GM18498 (cell line): ENCODE results near the gene WDR43.
A peak's percentile ranks its signal among the peaks of the same experiment; 100 is the strongest.

ENCODE experiments used
- ATAC-seq: cut with Tn5 transposase; IDR thresholded peaks from one replicate; pipeline ENCODE4 v1.9.1; 2021; ENCODE audit warnings: mild to moderate bottlenecking, moderate library complexity; ENCODE audit not compliant: unreplicated experiment

Gene WDR43

DNA sequence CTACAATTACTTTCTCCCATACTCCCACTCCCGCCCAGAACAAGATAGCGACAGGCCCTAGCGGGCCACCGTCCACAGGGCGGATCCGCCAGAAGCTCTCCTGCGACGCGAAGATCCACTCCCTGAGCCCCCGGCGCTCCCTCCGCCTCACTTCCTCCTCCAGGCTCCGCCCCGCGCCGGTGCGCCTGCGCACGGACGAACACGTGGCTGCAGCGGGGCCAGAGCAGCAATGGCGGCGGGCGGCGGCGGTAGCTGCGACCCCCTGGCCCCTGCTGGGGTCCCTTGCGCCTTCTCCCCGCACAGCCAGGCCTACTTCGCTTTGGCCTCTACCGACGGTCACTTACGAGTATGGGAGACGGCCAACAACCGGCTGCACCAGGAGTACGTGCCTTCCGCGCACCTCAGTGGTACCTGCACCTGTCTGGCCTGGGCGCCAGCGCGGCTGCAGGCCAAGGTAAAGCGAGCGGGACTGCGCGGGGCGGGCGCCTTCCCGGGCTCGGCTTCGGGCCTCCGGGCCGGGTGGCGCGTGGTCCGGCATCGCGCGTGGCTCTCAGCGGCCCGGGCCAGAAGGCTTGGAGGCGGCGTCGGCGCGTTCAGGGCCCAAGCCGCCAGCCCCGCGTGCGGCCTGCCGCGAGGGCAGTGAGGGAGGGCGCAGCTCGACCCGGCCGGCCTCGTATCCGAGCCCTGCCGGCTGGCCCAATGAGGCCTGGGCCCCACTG is at the start of gene WDR43:
WDR43 (plus strand) TSS at position 198 of the 719 bp plus-strand sequence; CDS start at position 230, 32 bp downstream.
- peak; percentile 89 for ATAC-seq

DNA sequence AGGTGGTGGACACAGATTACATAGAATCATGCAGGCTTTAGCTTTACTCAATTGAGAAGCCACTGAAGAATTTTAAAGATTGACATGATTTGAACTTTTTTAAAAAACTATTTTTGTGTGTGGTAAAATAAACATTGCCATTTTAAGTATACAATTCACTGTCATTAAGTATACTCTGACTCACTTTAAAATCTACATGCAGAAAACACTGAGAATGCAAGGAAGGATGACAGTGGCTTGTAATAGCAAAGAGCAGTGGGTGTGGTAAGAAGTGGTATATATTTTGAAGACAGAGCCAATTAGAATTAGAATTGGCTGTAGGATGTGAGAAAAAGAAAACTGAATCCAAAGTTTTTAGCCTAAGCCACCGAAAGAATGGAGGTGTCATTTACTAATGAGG is 39.3 kb upstream of the WDR43 start:
- ATAC-seq = no peak

DNA sequence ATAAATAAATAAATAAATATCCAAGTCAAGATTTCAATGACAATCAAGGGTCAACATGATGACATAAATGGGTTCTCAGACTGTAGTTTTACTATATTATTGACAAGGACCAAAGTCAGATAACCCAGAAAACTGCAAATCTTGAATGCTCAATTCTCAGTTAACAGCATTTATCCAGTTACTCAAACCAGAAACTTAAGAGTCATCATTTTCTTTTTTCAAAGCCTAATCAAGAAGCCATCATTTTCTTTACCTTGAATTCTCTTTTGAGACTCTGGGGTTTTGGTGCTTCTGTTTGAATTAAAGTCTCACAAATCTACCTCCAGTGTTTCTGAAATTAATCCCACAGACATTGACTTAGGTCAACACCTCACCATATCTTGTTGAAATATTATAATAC is 38.5 kb upstream of the WDR43 start:
- no peak for ATAC-seq

GRCh38 chr2:28868611-28869010 is 25.9 kb upstream of the WDR43 start:
- no peak for ATAC-seq

- peak; percentile 31 for ATAC-seq
These were observed 24.8 kb upstream of the WDR43 start for GRCh38 chr2:28869494-28870145.

- ATAC-seq = peak; percentile 96
These were observed 24.1 kb upstream of the WDR43 start, which contains the start of gene TRMT61B for GRCh38 chr2:28870146-28870891. Gene TRMT61B (minus strand): TSS chr2:28870309. CDS start chr2:28870277, 32 bp downstream.

- ATAC-seq = no peak
These were observed 22.8 kb upstream of the WDR43 start for GRCh38 chr2:28871620-28872019.

DNA sequence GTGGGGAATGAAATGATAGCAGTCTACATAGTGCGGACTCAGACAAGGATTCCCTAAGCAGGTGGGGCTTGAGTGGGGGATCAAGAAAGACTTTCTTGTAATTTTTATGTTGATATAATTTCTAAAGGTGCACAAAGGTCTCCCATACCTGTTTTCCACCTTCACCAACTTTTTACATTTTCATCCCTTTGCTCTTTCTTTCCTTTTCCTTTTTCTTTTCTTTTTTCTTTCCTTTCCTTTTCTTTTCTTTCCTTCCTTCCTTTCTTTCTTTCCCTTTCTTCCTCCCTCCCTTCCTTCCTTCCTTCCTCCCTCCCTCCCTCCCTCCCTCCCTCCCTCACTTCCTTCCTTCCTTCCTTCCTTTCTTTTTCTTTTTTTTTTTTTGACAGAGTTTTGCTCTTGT is 14.3 kb upstream of the WDR43 start:
- no peak for ATAC-seq

- no peak for ATAC-seq
These were observed 979 bp upstream of the WDR43 start for GRCh38 chr2:28893488-28893887.

DNA sequence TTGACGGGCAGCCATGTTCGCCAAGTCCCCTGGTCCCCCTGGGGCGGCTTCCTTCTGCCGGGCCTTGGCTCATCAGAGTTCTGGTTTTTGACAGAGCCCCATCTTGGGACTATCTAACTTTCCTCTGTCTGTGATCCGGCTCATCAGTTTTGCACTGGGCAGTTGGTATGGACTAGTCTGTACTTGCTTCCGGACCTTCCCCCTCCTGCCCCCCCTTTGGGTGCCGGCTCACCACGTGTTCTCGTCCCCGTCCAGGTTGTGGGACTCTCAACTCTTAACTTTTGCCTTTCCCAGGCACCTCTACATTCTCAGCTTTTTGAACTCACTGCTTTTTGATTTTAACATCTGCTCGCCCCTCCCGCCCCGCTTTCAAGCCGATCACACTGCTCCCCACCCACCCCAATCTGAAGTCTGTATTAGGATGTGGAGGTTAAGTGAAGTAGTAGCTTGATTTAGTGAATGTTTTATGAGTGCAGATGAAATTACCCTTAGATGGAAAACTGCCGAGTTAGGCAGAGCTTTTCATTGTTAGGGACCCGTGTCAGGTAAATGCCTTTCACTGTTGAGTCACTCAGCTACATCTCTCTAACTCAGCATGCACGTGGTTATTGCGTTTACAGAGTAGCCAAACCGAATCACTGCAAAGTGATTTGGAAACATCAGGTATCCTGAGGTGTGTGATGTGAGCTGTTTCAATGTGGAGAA is 874 bp downstream of the WDR43 start:
- ATAC-seq = peak; percentile 27

DNA sequence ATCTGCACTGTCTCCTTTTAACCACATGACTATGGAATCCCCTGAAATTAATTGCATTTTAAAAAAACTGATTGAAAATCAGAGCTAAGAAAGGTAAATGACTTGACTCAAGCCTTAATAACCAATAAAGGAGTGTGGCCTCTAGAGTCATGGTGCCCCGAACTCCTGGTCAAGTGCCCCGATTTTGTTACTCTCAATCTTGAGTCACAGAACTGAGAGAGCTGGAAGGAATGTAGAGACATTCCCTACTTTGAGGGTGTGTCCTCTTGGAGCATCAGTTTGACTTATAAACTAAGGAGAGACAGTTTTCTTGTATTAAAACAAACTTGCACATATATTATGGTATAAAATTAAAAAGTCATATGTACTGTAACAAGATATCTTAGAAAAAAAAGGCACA is 2.4 kb downstream of the WDR43 start:
- no peak for ATAC-seq

DNA sequence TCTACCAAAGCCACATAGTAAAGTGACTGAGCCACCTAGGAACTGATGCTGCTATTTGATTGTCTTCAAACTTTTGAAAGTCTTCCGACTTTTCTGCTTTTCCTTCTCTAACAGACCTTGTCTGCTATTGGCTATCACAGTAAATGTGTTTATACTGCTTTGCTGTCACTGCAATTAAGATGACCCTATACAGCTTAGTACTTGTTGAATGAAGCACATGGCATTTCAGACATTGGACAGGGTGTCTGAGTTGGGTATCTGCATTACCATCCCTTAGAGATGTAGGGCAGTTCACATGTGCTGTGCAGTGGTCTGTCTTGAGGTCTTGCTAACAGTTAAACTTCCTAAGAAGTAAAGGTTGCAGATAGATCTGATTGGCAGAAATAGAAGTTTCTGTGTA is 3.6 kb downstream of the WDR43 start:
- ATAC-seq = no peak

GRCh38 chr2:28901202-28901601 is 6.7 kb downstream of the WDR43 start:
- ATAC-seq = no peak

GRCh38 chr2:28901841-28902240 is 7.4 kb downstream of the WDR43 start:
- no peak for ATAC-seq

DNA sequence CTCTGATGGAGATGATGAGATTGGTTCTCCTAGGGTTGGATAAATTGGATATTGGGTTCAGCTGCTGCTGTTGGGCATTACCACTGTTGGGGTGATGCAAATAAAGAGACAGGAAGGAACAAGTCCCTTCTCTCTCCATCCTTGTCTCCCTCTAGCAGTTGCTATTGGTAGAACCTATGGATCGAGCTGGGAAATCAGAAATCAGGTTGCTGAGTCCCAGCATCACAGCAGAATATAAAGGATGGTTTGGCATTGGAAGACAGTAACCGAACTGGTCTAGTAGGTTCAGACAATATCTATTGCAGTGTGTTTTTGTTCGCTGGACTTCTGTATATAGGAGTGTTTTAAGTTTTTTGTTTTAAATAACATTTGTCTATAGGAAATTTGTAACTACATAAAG is 8.1 kb downstream of the WDR43 start:
- no peak for ATAC-seq

DNA sequence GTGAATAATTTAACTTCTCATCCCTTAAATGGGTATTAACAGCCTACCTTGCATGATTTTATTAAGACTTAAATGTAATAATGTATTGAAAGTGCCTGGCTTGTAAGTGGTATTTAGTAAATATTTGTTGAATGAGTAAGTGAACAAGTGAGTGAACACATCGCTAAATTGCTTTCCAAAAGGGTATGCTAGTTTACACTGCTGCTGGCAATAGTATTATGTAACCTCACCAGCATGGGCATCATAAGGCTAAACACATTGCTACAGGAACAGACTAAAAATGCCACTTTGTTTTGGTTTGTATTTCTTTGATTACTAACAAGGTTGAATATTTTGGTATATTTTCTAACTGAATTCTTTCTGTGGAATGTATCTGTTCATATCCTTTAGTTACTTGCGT is 9.8 kb downstream of the WDR43 start:
- ATAC-seq = no peak

GRCh38 chr2:28904802-28905457 is 10.5 kb downstream of the WDR43 start:
- ATAC-seq = no peak

DNA sequence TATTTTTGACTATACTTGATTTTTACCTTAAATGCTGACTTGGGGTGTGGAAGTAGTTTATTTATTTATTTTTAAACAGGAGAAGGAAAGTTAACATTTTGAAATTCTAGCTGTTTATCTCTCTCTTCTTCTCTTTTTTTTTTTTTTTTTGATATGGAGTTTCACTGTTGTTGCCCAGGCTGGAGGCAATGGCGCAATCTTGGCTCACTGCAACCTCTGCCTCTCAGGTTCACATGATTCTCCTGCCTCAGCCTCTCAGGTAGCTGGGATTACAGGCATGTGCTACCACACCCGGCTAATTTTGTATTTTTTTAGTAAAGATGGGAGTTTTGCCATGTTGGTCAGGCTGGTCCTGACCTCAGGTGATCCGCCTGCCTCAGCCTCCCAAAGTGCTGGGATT is 11.1 kb downstream of the WDR43 start:
- no peak for ATAC-seq

DNA sequence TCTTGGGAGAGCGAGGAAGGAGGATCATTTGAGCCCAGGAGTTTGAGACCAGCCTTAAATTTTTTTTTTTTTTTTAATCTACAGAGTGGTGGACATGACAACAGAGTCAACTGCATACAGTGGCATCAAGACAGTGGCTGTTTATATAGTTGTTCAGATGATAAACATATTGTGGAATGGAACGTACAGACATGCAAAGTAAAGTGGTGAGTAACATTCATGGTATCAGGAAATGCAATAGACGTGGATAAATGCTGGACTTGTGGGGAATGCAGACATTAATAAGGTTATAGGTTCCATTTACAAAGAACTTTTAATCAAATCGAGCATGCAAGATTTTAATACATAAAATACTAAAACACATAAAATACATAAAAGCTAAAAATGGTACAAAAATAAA is 11.9 kb downstream of the WDR43 start:
- ATAC-seq = no peak

DNA sequence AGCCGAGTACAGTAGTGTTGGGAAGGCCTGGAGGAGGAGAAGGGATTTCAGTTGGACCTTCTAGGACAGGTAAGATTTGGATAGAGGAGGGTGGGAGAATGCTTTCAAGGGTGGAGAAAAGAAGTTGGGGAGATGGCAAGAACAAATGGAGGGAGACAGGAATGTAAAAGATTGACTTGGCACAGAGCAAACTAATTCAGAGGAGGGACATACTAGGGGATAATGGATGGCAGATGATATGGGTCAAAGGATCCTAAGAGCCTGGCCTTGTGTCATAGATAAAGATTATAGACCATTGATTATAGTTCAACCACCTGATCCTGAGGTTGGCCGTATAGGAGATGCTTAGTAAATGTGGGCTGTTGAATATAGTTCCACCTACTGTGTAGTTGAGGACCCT is 12.4 kb downstream of the WDR43 start:
- ATAC-seq = no peak

GRCh38 chr2:28908172-28908571 is 13.7 kb downstream of the WDR43 start:
- no peak for ATAC-seq
